Caco-2 (cell line): ENCODE data around the gene TNS4. TPM values are rescaled to one million over a fixed set of nuclear protein-coding genes. Genes with fewer than 3 reads are reported as not detected.

Experiments
- BruUV-seq: library from RNA; stranded (reverse); fragments of 400-500 nt; replicated peaks from 2 replicates; lab custom pipeline; 2021; lab: Mats Ljungman, UMichigan
- CTCF ChIA-PET: fragments of 300-600 bp; sonication (Branson Sonifier 250); formaldehyde crosslinking; loops from one replicate; lab custom pipeline; 2022; ENCODE audit warnings: antibody characterized with exemption; lab: Charles Lee
- POLR2A ChIA-PET: fragments of 300-600 bp; sonication (Branson Sonifier 250); formaldehyde crosslinking; loops from one replicate; lab custom pipeline; 2022; ENCODE audit warnings: antibody characterized with exemption; lab: Charles Lee
- DNase-seq, 2 experiments: peaks; one replicate each; pipeline versions ENCODE4 v3.0.0 to v3.0.0-alpha.2; 2020 to 2022
- H3K27me3 ChIP-seq: replicated peaks from 2 replicates; pipeline ENCODE4 v1.6.0; 2011; ENCODE audit warnings: low read length; ENCODE audit not compliant: control insufficient read depth, insufficient read depth
- H3K36me3 ChIP-seq: 2 replicates; pipeline ENCODE4 v1.5.1; 2011; ENCODE audit warnings: low read length; ENCODE audit not compliant: control insufficient read depth, insufficient read depth
- H3K4me1 ChIP-seq: fragments of 250-450 bp; sonication (Bioruptor Pico); 2 replicates; pipeline ENCODE4 v1.5.1; 2020; ENCODE audit warnings: mild to moderate bottlenecking
- H3K4me3 ChIP-seq: 2 replicates; pipeline ENCODE4 v1.5.1; 2011; ENCODE audit warnings: low read depth, mild to moderate bottlenecking, control low read depth, low read length
- H3K9me3 ChIP-seq: fragments of 250-450 bp; sonication (Bioruptor Pico); 2 replicates; pipeline ENCODE4 v1.5.1; 2020; ENCODE audit warnings: mild to moderate bottlenecking, moderate library complexity
- H3K27ac Mint-ChIP-seq: one replicate; pipeline ENCODE4 v1.8.0; 2022; ENCODE audit warnings: mixed read lengths; ENCODE audit not compliant: unreplicated experiment
- H3K27me3 Mint-ChIP-seq: one replicate; pipeline ENCODE4 v1.8.0; 2022; ENCODE audit warnings: mixed read lengths; ENCODE audit not compliant: insufficient read depth, unreplicated experiment
- H3K36me3 Mint-ChIP-seq: one replicate; pipeline ENCODE4 v1.8.0; 2022; ENCODE audit warnings: mild to moderate bottlenecking, mixed read lengths; ENCODE audit not compliant: insufficient read depth, unreplicated experiment
- H3K4me1 Mint-ChIP-seq: one replicate; pipeline ENCODE4 v1.8.0; 2022; ENCODE audit warnings: low read depth, mixed read lengths; ENCODE audit not compliant: unreplicated experiment
- H3K4me3 Mint-ChIP-seq: one replicate; pipeline ENCODE4 v1.8.0; 2022; ENCODE audit warnings: mild to moderate bottlenecking, moderate library complexity, mixed read lengths; ENCODE audit not compliant: unreplicated experiment
- H3K9me3 Mint-ChIP-seq: one replicate; pipeline ENCODE4 v1.8.0; 2022; ENCODE audit warnings: mixed read lengths; ENCODE audit not compliant: unreplicated experiment
- intact Hi-C: fragments of 100-400 bp; cut with micrococcal nuclease; formaldehyde crosslinking; loops from one replicate; pipeline ENCODE4 v1.10.0; 2022; ENCODE audit not compliant: unreplicated experiment
- total RNA-seq: library from RNA; stranded (reverse); gene quantifications from 2 replicates; pipeline ENCODE4 v1.2.3, GENCODE V29; 2022
- TF ChIP-seq, protein P1 (sequence below), 2 experiments: fragments of 200-600 bp in 1 of 2; IDR thresholded peaks; 1 replicate in 1 of 2; 2 replicates in 1 of 2; pipeline versions ENCODE4 v1.5.1 to v1.8.0; 2011 to 2022; ENCODE audit warnings: antibody characterized with exemption in 1 of 2, control low read depth in 1 of 2, inconsistent platforms in 1 of 2, low read depth in 1 of 2, low read length in 1 of 2, mild to moderate bottlenecking in 1 of 2, moderate library complexity in 1 of 2; ENCODE audit not compliant: insufficient read depth in 1 of 2, severe bottlenecking in 1 of 2, unreplicated experiment in 1 of 2

TNS4 gene
- total RNA-seq, 1 experiment from 2014 or later: not detected

DNA sequence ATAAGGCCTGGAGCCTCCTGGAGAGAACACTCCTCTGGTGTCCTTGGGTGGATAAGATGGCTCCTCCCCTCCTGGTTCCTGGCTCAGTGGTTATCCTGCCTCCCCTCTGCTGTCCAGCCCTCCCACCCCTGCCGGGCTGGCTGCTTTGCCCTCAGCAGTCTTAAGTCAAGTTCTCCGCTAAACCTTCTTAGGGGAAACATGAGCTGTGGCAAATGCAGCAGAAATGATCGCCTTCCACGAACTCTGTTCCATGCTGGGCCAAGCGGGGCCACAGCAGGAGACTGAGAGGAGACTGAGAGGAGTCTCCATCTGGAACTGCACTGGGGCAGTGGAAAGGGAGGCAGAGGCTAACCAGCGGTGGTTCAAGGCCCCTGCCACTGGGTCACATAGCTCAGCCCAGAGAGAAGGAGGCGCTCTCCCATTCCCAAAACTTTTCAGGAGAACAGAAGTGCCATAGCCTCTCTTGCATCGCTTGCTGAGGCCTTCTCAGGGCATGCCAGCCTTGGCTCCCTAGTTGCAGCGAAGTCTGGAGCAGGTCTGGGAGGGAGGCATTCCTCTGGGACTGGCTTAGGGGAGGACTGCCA, 26.9 kb downstream of the TNS4 start:
- CTCF ChIA-PET: interaction anchor here (1.4 to 2.1 kb wide), 2 partner anchors 24 to 88 kb away, joined by 3 to 15 read pairs; no protein-coding TSS in a partner anchor
- TF ChIP-seq, protein P1, sequence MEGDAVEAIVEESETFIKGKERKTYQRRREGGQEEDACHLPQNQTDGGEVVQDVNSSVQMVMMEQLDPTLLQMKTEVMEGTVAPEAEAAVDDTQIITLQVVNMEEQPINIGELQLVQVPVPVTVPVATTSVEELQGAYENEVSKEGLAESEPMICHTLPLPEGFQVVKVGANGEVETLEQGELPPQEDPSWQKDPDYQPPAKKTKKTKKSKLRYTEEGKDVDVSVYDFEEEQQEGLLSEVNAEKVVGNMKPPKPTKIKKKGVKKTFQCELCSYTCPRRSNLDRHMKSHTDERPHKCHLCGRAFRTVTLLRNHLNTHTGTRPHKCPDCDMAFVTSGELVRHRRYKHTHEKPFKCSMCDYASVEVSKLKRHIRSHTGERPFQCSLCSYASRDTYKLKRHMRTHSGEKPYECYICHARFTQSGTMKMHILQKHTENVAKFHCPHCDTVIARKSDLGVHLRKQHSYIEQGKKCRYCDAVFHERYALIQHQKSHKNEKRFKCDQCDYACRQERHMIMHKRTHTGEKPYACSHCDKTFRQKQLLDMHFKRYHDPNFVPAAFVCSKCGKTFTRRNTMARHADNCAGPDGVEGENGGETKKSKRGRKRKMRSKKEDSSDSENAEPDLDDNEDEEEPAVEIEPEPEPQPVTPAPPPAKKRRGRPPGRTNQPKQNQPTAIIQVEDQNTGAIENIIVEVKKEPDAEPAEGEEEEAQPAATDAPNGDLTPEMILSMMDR (IDR thresholded peaks at IDR 0.05; ENCODE audit: insufficient read depth in 1 of 2, low read depth in 1 of 2, low read length in 1 of 2, severe bottlenecking in 1 of 2, unreplicated experiment in 1 of 2): no peak

DNA sequence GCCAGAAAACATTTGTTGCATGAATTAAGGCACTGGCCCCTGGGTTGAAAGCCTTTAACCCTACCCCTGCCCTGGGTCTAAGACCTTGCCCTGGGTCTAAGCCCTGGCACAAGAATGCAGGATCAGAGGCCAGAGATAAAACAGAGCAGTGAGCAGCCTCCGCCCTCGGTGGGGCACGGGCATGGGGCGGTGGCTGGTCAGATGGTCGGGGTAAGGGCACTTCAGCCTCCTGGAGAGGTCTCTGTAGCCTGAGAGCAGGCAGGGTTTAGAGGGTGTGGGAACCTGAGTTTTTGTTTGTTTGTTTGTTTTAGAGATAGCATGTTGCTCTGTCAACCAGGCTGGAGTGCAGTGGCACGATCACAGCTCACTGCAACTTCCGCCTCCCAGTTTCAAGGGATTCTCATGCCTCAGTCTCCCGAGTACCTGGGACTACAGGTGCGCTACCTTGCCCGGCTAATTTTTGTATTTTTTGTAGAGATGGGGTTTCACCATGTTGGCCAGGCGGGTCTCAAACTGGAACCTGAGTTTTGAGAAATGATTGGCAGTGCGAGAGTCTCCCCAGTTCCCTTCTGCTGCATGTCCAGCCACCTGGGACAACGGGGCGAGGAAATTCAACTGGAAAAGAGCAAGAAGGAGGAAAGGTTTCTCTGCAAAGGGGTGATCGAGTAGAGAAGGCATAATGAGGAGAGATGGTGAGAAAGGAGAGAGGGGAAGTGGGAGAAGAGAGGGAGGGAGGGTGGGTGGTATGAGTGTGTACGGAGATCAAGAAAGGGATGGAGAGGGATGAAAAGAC, 27.7 kb downstream of the TNS4 start:
- CTCF ChIA-PET: interaction anchor here (1.3 kb wide), 1 partner anchor 86 kb away, joined by 3 read pairs; no protein-coding TSS in a partner anchor
- Mint-ChIP-seq H3K27ac (no peak overlapping the region), H3K4me3 (no peak overlapping the region), H3K27me3 (no peaks in the 10 kb centered on the region), H3K36me3 (no peaks in the 10 kb centered on the region), H3K4me1 (no peaks in the 10 kb centered on the region), H3K9me3 (no peaks in the 10 kb centered on the region)
- TF ChIP-seq, protein P1 (IDR thresholded peaks at IDR 0.05; ENCODE audit: insufficient read depth in 1 of 2, low read depth in 1 of 2, low read length in 1 of 2, severe bottlenecking in 1 of 2, unreplicated experiment in 1 of 2): no peak
- intact Hi-C loops: no loop called here
- DNase-seq: no peak
- BruUV-seq: no TSS peak
- H3K9me3 ChIP-seq: no peaks in the 10 kb centered on the region
- no peaks in the 10 kb centered on the region for H3K27me3 ChIP-seq
- POLR2A ChIA-PET: no interaction called here
- no peaks in the 10 kb centered on the region for H3K4me1 ChIP-seq
- H3K4me3 ChIP-seq: no peak overlapping the region
- no peaks in the 10 kb centered on the region for H3K36me3 ChIP-seq

More for the DNA sequence above, 26.9 kb downstream of the TNS4 start:
- H3K4me3 Mint-ChIP-seq: no peak overlapping the region
- no peaks in the 10 kb centered on the region for H3K36me3 ChIP-seq
- BruUV-seq: no TSS peak
- H3K9me3 Mint-ChIP-seq: no peaks in the 10 kb centered on the region
- H3K4me1 ChIP-seq: no peaks in the 10 kb centered on the region
- H3K27me3 ChIP-seq: no peaks in the 10 kb centered on the region
- POLR2A ChIA-PET: no interaction called here
- no peaks in the 10 kb centered on the region for H3K4me1 Mint-ChIP-seq
- H3K27me3 Mint-ChIP-seq: no peaks in the 10 kb centered on the region
- H3K27ac Mint-ChIP-seq: no peak overlapping the region
- intact Hi-C loops: no loop called here
- no peak for DNase-seq
- no peaks in the 10 kb centered on the region for H3K36me3 Mint-ChIP-seq
- H3K9me3 ChIP-seq: no peaks in the 10 kb centered on the region
- H3K4me3 ChIP-seq: no peak overlapping the region

DNA sequence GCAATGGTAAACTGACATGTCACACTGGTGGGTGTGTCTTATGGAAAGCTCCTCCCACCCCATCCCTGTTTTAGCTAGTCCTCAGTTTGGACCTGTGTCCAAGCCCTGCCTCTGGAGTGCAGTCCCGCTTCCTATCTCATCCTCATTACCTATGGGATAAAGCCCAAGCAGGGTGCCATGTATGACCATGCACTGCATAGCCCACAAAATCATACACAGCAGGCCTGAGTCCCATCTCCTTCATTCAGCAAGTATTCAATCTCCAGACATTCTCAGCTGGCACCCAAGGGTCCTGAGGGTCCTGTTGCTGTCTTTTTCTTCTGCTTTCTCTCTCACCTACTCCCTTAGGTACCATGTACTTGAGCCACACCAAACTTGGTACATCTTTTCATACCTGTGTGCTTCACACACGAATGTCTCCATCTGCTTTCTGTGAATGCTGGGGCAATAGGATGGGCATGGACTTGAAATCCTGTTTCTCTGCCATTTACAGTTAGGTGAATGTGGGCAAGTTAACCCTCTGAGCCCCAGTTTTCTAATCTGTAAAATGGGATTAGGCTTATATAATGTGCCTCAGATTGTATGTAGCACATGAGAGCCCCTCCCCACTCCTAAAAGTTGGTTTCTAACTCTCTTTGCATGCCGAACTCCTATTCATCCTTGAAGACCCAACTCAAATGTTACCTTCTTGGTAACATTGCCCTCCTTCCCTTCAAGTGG, 28.5 kb downstream of the TNS4 start:
- no peaks in the 10 kb centered on the region for H3K4me1 ChIP-seq
- Mint-ChIP-seq H3K27ac (no peak overlapping the region), H3K4me3 (no peak overlapping the region), H3K9me3 (no peaks in the 10 kb centered on the region), H3K36me3 (no peaks in the 10 kb centered on the region), H3K27me3 (no peaks in the 10 kb centered on the region), H3K4me1 (no peaks in the 10 kb centered on the region)
- no peaks in the 10 kb centered on the region for H3K27me3 ChIP-seq
- TF ChIP-seq, protein P1 (IDR thresholded peaks at IDR 0.05; ENCODE audit: insufficient read depth in 1 of 2, low read depth in 1 of 2, low read length in 1 of 2, severe bottlenecking in 1 of 2, unreplicated experiment in 1 of 2): no peak
- no peak overlapping the region for H3K4me3 ChIP-seq
- no TSS peak for BruUV-seq
- ChIA-PET CTCF (interaction anchor here (1.3 kb wide), 1 partner anchor 87 kb away, joined by 3 read pairs; no protein-coding TSS in a partner anchor), POLR2A (no interaction called here)
- intact Hi-C loops: no loop called here
- H3K9me3 ChIP-seq: no peaks in the 10 kb centered on the region
- H3K36me3 ChIP-seq: no peaks in the 10 kb centered on the region
- no peak for DNase-seq
